ENCODE measurements around the gene PIN4.

PIN4 gene

GRCh38 chrX:72247206-72247942 is 65.8 kb downstream of the PIN4 start:
- no peak for TF ChIP-seq CTCF (conservative IDR thresholded peaks at IDR 0.05; ENCODE audit: low read depth, low read length)
- no peak for DNase-seq (ENCODE audit: low read depth)
- H3K4me3 ChIP-seq (ENCODE audit: low read length): no peak overlapping the region
